ENCODE results near the gene ACBD5.

Gene ACBD5

DNA sequence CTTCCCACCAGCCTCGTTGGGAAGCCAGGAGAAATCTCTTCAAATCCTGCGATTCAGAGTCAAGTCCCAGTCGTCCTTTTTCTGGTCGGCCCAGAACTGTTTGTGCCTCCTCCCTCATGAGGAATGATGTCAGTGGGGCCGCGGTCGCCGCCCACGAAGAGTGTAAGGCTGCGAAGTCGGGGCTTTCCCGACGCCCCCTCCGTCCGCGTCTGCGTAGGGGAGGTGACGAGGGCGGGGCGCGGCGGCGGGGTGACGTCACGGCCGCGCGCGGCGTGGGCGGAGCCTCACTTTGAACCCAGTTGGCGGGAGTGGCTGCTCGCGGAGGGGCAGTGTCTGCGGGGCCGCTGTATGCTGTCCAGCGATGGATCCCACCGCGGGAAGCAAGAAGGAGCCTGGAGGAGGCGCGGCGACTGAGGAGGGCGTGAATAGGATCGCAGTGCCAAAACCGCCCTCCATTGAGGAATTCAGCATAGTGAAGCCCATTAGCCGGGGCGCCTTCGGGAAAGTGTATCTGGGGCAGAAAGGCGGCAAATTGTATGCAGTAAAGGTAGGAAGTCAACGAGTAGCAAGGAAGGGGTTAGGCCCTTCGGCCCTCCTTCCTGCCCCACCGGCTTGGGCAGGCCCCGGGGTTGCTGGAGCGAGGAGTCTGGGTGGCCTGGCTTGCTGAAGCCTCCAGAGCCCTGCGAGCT is 85.4 kb downstream of the ACBD5 start, which contains the start of gene MASTL:
Gene MASTL (plus strand): TSS at position 287 of the 689 bp plus-strand sequence. CDS start 75 bp downstream, at position 362.
- in situ Hi-C loops (cut with HindIII; ENCODE audit: low sequenced_read_pairs), result no loop called here

GRCh38 chr10:27153845-27154193 is 86.8 kb downstream of the ACBD5 start:
- in situ Hi-C loops (cut with HindIII; ENCODE audit: low sequenced_read_pairs), result no loop called here

DNA sequence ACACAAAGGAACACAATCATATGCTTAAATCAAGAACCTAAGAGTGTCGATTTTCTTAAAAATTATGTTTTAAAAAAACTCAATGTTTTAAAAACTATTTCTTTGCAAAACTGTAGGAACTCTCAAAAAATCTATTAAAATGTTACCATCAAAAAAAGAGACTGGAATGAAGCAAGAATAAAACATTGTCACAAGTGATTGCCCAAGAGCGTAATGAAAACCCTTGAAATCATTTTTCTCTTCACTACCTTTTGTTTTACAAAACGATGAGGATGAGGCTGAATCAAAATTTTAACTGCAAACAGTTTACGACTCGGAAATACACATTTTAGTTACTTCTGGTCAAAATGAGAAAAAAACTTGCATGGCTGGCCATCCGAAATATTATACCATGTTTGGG is 87.3 kb downstream of the ACBD5 start:
- in situ Hi-C loops (cut with HindIII; ENCODE audit: low sequenced_read_pairs), result no loop called here

DNA sequence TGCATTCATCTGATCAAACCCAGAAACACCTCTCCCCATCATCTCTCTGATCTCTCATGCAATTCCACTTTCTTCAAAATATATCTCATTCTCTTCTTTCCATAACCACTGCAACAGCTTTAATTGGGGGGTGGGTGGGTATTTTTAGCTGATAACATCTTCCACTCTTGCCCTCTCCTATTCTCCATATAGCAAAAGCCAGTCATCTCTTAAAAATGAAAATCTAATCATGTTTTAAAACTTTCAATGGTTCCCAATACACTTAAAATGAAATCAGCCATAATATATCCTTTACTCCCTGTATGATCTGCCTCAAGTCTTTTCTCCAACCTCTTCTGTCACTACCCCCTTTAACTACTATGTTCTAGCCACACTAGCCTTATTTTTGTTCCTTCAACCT is 87.9 kb downstream of the ACBD5 start:
- in situ Hi-C loops (cut with HindIII; ENCODE audit: low sequenced_read_pairs), result no loop called here

GRCh38 chr10:27150261-27150660 is 90.3 kb downstream of the ACBD5 start:
- in situ Hi-C loops (cut with HindIII; ENCODE audit: low sequenced_read_pairs), result no loop called here

DNA sequence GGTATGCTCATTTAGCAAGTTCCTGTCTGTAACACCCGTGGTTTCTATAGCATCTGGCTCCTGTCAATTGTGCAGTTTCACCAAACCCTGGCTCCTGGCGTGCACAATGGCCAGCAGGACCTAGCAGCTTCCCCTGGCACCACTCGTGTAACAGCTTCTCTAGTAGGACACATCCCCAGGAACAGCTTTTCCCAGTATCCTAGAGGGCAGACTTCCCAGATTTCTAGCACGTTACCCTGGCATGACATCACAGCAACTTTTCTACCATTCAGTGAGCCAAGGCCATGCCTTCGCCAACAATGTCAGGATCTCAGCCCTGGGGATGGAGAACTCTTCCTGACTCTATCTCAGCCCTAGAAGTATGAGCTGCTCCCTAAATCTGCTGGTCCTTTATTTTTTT is 92.9 kb downstream of the ACBD5 start:
- in situ Hi-C loops (cut with HindIII; ENCODE audit: low sequenced_read_pairs), result no loop called here

DNA sequence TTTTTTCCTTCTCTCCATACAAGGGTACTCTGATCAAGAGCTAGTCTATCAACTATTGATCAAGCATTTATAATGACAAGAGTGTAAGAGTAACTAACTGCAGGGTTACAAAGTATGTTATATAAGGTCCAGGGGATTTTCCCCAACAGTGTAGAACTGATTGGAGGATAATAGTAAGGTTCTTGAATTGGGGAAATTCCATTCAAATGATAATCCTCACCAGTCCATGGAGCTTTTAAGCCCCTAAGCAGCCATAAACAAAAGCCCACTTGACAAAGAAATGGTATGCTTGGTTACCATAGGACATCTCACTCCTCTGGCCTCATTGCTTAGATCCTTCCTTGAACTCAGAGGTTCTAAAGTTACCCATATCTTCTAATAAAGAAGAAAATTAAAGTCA is 94.7 kb downstream of the ACBD5 start:
- in situ Hi-C loops (cut with HindIII; ENCODE audit: low sequenced_read_pairs), result no loop called here

Data from DLD1 (cell line).